B cell (primary cell): Measurements from ENCODE around the gene AARS1. TPM values are rescaled to one million over a fixed set of nuclear protein-coding genes. Genes with fewer than 3 reads are reported as not detected.
A peak's percentile ranks its signal among the peaks of the same experiment; 100 is the strongest.
"Not testable (repeated sequence)": the region's sequence is repeated elsewhere in the genome, so short reads cannot be mapped to it uniquely, and the experiment has no call there.

Experiments
- ATAC-seq: fragments of 200-7000 bp; cut with Tn5 transposase; one replicate; pipeline ENCODE4 v1.10.0; 2021; ENCODE audit warnings: low read depth, mild to moderate bottlenecking, moderate number of reproducible peaks, moderate library complexity
- CTCF ChIA-PET: fragments of 350-600 bp; sonication (Branson Sonifier 250); formaldehyde crosslinking; loops from one replicate; lab custom pipeline; 2021; ENCODE audit warnings: antibody characterized with exemption, inconsistent platforms; lab: Charles Lee
- POLR2A ChIA-PET: fragments of 350-600 bp; sonication (Branson Sonifier 250); formaldehyde crosslinking; loops from one replicate; lab custom pipeline; 2021; ENCODE audit warnings: antibody characterized with exemption; lab: Charles Lee
- DNase-seq: peaks from one replicate; pipeline ENCODE4 v3.0.0; 2013
- H2AFZ ChIP-seq: 2 replicates; pipeline ENCODE4 v1.6.1; 2012; ENCODE audit warnings: mild to moderate bottlenecking, low read depth, low read length; ENCODE audit not compliant: insufficient read depth, poor library complexity, severe bottlenecking
- H3K27ac ChIP-seq, 2 donors: 1 replicate in 1 of 2; 2 replicates in 1 of 2; pipeline ENCODE4 v1.5.1; 2012 to 2013; ENCODE audit warnings: low read length in 2 of 2, mild to moderate bottlenecking in 2 of 2, moderate library complexity in 1 of 2
- H3K27me3 ChIP-seq, 4 experiments: fragments of 200-600 bp in 1 of 4; sonication (generic) in 1 of 4; replicated peaks in 1 of 4; 1 replicate in 2 of 4; 2 replicates in 2 of 4; pipeline versions ENCODE4 v1.6.1 to v1.7.0; 2013 to 2016; ENCODE audit warnings: low read length in 3 of 4, mild to moderate bottlenecking in 2 of 4, mixed read lengths in 1 of 4, moderate library complexity in 1 of 4; ENCODE audit not compliant: insufficient read depth in 4 of 4, control insufficient read depth in 3 of 4; ENCODE audit errors: control extremely low read depth in 1 of 4
- H3K36me3 ChIP-seq, 2 experiments: replicated peaks in 1 of 2; 1 replicate in 1 of 2; 2 replicates in 1 of 2; pipeline versions ENCODE4 v1.6.1 to v1.7.1; 2013; ENCODE audit warnings: low read length in 1 of 2; ENCODE audit not compliant: insufficient read depth in 2 of 2, control insufficient read depth in 1 of 2; ENCODE audit errors: control extremely low read depth in 1 of 2, extremely low read depth in 1 of 2
- H3K4me1 ChIP-seq, 2 donors: fragments of 200-600 bp in 1 of 2; sonication (generic) in 1 of 2; 1 replicate in 1 of 2; 2 replicates in 1 of 2; pipeline versions ENCODE4 v1.5.1 to v1.6.1; 2013 to 2017; ENCODE audit warnings: low read length in 2 of 2; ENCODE audit not compliant: control insufficient read depth in 2 of 2, insufficient read depth in 2 of 2
- H3K4me2 ChIP-seq: replicated peaks from 2 replicates; pipeline ENCODE3; 2012; ENCODE audit warnings: mild to moderate bottlenecking, low read depth, low read length; ENCODE audit not compliant: poor library complexity, severe bottlenecking
- H3K4me3 ChIP-seq, 5 experiments: fragments of 200-600 bp in 1 of 5; sonication (generic) in 1 of 5; 1 replicate in 3 of 5; 2 replicates in 2 of 5; pipeline versions ENCODE4 v1.5.1 to v1.7.0; 2011 to 2016; ENCODE audit warnings: low read length in 4 of 5, mild to moderate bottlenecking in 4 of 5, low read depth in 2 of 5, control low read depth in 1 of 5, moderate library complexity in 1 of 5; ENCODE audit not compliant: insufficient read depth in 1 of 5; ENCODE audit errors: control extremely low read depth in 1 of 5, extremely low read depth in 1 of 5
- H3K79me2 ChIP-seq: fragments of 200-600 bp; sonication (generic); one replicate; pipeline ENCODE4 v1.6.0; 2016; ENCODE audit warnings: low read length; ENCODE audit not compliant: control insufficient read depth, insufficient read depth
- H3K9ac ChIP-seq: fragments of 200-600 bp; sonication (generic); 2 replicates; pipeline ENCODE4 v1.6.1; 2017; ENCODE audit warnings: mild to moderate bottlenecking, low read length, moderate library complexity
- H3K9me3 ChIP-seq, 3 donors: one replicate each; pipeline versions ENCODE4 v1.6.1 to v1.7.1; 2013; ENCODE audit warnings: low read length in 2 of 3; ENCODE audit not compliant: control insufficient read depth in 2 of 3, insufficient read depth in 1 of 3; ENCODE audit errors: control extremely low read depth in 1 of 3
- H4K20me1 ChIP-seq: 2 replicates; pipeline ENCODE4 v1.6.0; 2012; ENCODE audit warnings: mild to moderate bottlenecking, low read length; ENCODE audit not compliant: insufficient read depth, control insufficient read depth, poor library complexity, severe bottlenecking
- H3K27ac Mint-ChIP-seq: one replicate; pipeline ENCODE4 v1.8.0; 2021; ENCODE audit warnings: mixed read lengths
- H3K27me3 Mint-ChIP-seq: one replicate; pipeline ENCODE4 v1.8.0; 2021; ENCODE audit warnings: mixed read lengths
- H3K4me1 Mint-ChIP-seq: one replicate; pipeline ENCODE4 v1.8.0; 2021; ENCODE audit warnings: mixed read lengths
- H3K4me3 Mint-ChIP-seq: one replicate; pipeline ENCODE4 v1.8.0; 2021; ENCODE audit warnings: mixed read lengths
- H3K9me3 Mint-ChIP-seq: one replicate; pipeline ENCODE4 v1.8.0; 2022; ENCODE audit warnings: mixed read lengths; ENCODE audit not compliant: insufficient read depth
- CTCF ChIP-seq: fragments of 200-600 bp; IDR thresholded peaks from one replicate; pipeline ENCODE4 v1.8.0; 2022; ENCODE audit warnings: antibody characterized with exemption, mild to moderate bottlenecking
- EZH2 ChIP-seq: IDR thresholded peaks from 2 replicates; pipeline ENCODE4 v1.6.1; 2012; ENCODE audit warnings: borderline replicate concordance, low read depth, mild to moderate bottlenecking, moderate library complexity, low read length; ENCODE audit not compliant: insufficient read depth, poor library complexity, severe bottlenecking
- WGBS: methylation state at CpG from one replicate; pipeline ENCODE4 v1.1.5; 2013; ENCODE audit warnings: missing lambda C conversion rate; ENCODE audit not compliant: insufficient coverage; 5-methylcytosine and 5-hydroxymethylcytosine counted together
- intact Hi-C: fragments of 100-400 bp; cut with micrococcal nuclease; formaldehyde crosslinking; loops from one replicate; pipeline ENCODE4 v1.10.0; 2022
- polyA minus RNA-seq: library from RNA; depleted of rRNA, polyadenylated mRNA; stranded (reverse); fragments of >200 nt; gene quantifications from 2 replicates; pipeline ENCODE4 v1.2.3, GENCODE V29; 2012
- polyA plus RNA-seq: library from polyadenylated mRNA; depleted of rRNA; stranded (reverse); fragments of >200 nt; gene quantifications from 2 replicates; pipeline ENCODE4 v1.2.3, GENCODE V29; 2012
- total RNA-seq, 2 donors: library from RNA; stranded (reverse); fragments of 120-200 nt in 1 of 2; gene quantifications; 1 replicate in 1 of 2; 2 replicates in 1 of 2; pipeline versions ENCODE4 v1.2.3 to v1.2.4, GENCODE V29; 2013 to 2022

Gene AARS1
- total RNA-seq, result 54.4 and 57.8 TPM in 2 replicates
- total RNA-seq (2013), result 32.3 TPM
- polyA plus RNA-seq, result 27.7 and 34.4 TPM in 2 replicates
- 24.9 and 35.2 TPM in 2 replicates for polyA minus RNA-seq

- intact Hi-C loops, result loop anchor here (2.0 to 5.0 kb wide), 4 partner anchors 37 to 233 kb away; partner anchors contain the start of genes COG4, DDX19A and SF3B3
- Histone ChIP-seq H3K4me2 (peak within 1 kb of the TSS; percentile 81), H3K79me2 (peaks cover 38% of the 10 kb centered on the region), H3K4me1 (peaks cover 0 to 16% of the 10 kb centered on the region in 2 donors), H3K36me3 (no peaks in the 10 kb centered on the region), H2AFZ (peak within 1 kb of the TSS; percentile 88), H4K20me1 (no peaks in the 10 kb centered on the region), H3K4me3 (peak within 1 kb of the TSS; percentile 80 to 91 (median 86)), H3K9me3 (no peaks in the 10 kb centered on the region), H3K27ac (peak within 1 kb of the TSS; percentile 79 to 90), H3K27me3 (no peaks in the 10 kb centered on the region), H3K9ac (peak within 1 kb of the TSS; percentile 75)
- H3K4me1 Mint-ChIP-seq, result peaks cover 15% of the 10 kb centered on the region
- ChIA-PET POLR2A (interaction anchor here (0.7 to 2.1 kb wide), 4 partner anchors 9 to 446 kb away, joined by 3 to 15 read pairs (median 3); partner anchors contain the start of genes DDX19A, DDX19B and ST3GAL2), CTCF (interaction anchor here (0.9 to 1.4 kb wide), 4 partner anchors 10 to 58 kb away, joined by 3 to 8 read pairs (median 4); partner anchors contain the start of genes DDX19A, DDX19B and EXOSC6)
- no peaks in the 10 kb centered on the region for H3K9me3 Mint-ChIP-seq
- peak within 1 kb of the TSS; percentile 99 for H3K4me3 Mint-ChIP-seq
- no peaks in the 10 kb centered on the region for H3K27me3 Mint-ChIP-seq
- peak within 1 kb of the TSS; percentile 96 for H3K27ac Mint-ChIP-seq
- 0% methylated on average over 37 of the region's 53 CpGs for WGBS
- TF ChIP-seq EZH2 (no peak), CTCF (no peak)
- DNase-seq, result peak; percentile 98
- peak; percentile 97 for ATAC-seq
Observed at GRCh38 chr16:70289229-70290094, at the start of gene AARS1. AARS1 (minus strand) TSS chr16:70289506; CDS start chr16:70282763, 6,743 bp downstream.

GRCh38 chr16:70337814-70338213 is 48.5 kb upstream of the AARS1 start:
- H3K27me3 Mint-ChIP-seq, result no peaks in the 10 kb centered on the region
- H3K36me3 ChIP-seq, result peaks cover 0 to 17% of the 10 kb centered on the region in 2 experiments
- no peaks in the 10 kb centered on the region for H3K4me1 ChIP-seq
- CTCF ChIA-PET, result interaction anchor here (0.7 kb wide), 1 partner anchor 88 kb away, joined by 4 read pairs; no protein-coding TSS in a partner anchor
- WGBS, result no CpG with 5 or more reads among the region's 5 CpGs
- TF ChIP-seq CTCF (no peak), EZH2 (no peak)
- ATAC-seq, result no peak
- H3K79me2 ChIP-seq, result no peaks in the 10 kb centered on the region
- H3K9ac ChIP-seq, result no peak overlapping the region
- no peaks in the 10 kb centered on the region for H3K4me1 Mint-ChIP-seq
- H3K9me3 Mint-ChIP-seq, result no peaks in the 10 kb centered on the region
- H3K27ac Mint-ChIP-seq, result no peak overlapping the region
- no peak overlapping the region for H2AFZ ChIP-seq
- no peak overlapping the region for H3K4me3 Mint-ChIP-seq
- H4K20me1 ChIP-seq, result no peaks in the 10 kb centered on the region
- H3K27ac ChIP-seq, result no peak overlapping the region
- no peaks in the 10 kb centered on the region for H3K9me3 ChIP-seq
- intact Hi-C loops, result no loop called here
- DNase-seq, result no peak
- H3K27me3 ChIP-seq, result no peaks in the 10 kb centered on the region
- H3K4me2 ChIP-seq, result no peak overlapping the region
- POLR2A ChIA-PET, result no interaction called here
- no peak overlapping the region for H3K4me3 ChIP-seq

- H3K4me1 Mint-ChIP-seq, H3K4me1 ChIP-seq, H3K4me3 ChIP-seq, H3K27ac ChIP-seq, H3K9me3 ChIP-seq, H3K27ac Mint-ChIP-seq, POLR2A ChIA-PET, CTCF ChIA-PET, H2AFZ ChIP-seq, H4K20me1 ChIP-seq, DNase-seq, ATAC-seq, H3K27me3 Mint-ChIP-seq, intact Hi-C loops, H3K4me3 Mint-ChIP-seq, H3K4me2 ChIP-seq, H3K27me3 ChIP-seq, H3K9me3 Mint-ChIP-seq, H3K79me2 ChIP-seq, H3K9ac ChIP-seq: not testable (repeated sequence)
- H3K36me3 ChIP-seq, result peaks cover 0 to 36% of the 10 kb centered on the region in 2 experiments
- WGBS, result 73% methylated on average over 4 of the region's 12 CpGs
Observed at GRCh38 chr16:70332728-70333127, 43.4 kb upstream of the AARS1 start.
